Parathyroid adenoma (tissue), 2 donors: ENCODE measurements around the gene SELENON.

Experiments
- H2AFZ ChIP-seq: fragments of 300-600 bp; sonication (generic); one replicate; pipeline ENCODE4 v1.7.0; 2017; ENCODE audit warnings: antibody characterized with exemption, mild to moderate bottlenecking
- H3K27ac ChIP-seq: fragments of 300-600 bp; sonication (generic); one replicate; pipeline ENCODE4 v1.7.0; 2017
- H3K27me3 ChIP-seq: fragments of 300-600 bp; sonication (generic); one replicate; pipeline ENCODE4 v1.7.0; 2017; ENCODE audit warnings: low read length; ENCODE audit not compliant: control insufficient read depth, insufficient read depth
- H3K36me3 ChIP-seq: fragments of 300-600 bp; sonication (generic); one replicate; pipeline ENCODE4 v1.7.0; 2017; ENCODE audit warnings: low read length; ENCODE audit not compliant: control insufficient read depth, insufficient read depth
- H3K4me1 ChIP-seq: fragments of 300-600 bp; sonication (generic); one replicate; pipeline ENCODE4 v1.7.0; 2017; ENCODE audit warnings: control low read depth
- H3K4me2 ChIP-seq: fragments of 300-600 bp; sonication (generic); one replicate; pipeline ENCODE4 v1.7.0; 2017; ENCODE audit warnings: low read length
- H3K4me3 ChIP-seq: fragments of 300-600 bp; sonication (generic); one replicate; pipeline ENCODE4 v1.7.0; 2017; ENCODE audit warnings: low read depth, low read length
- H3K79me2 ChIP-seq: fragments of 300-600 bp; sonication (generic); one replicate; pipeline ENCODE4 v1.7.0; 2017; ENCODE audit warnings: control low read depth
- H3K9ac ChIP-seq: fragments of 300-600 bp; sonication (generic); one replicate; pipeline ENCODE4 v1.7.0; 2017; ENCODE audit warnings: mild to moderate bottlenecking
- H3K9me3 ChIP-seq: fragments of 300-600 bp; sonication (generic); one replicate; pipeline ENCODE4 v1.7.0; 2017; ENCODE audit warnings: low read length; ENCODE audit not compliant: control insufficient read depth
- CTCF ChIP-seq: fragments of 300-600 bp; sonication (generic); IDR thresholded peaks from one replicate; pipeline ENCODE4 v1.7.0; 2017; ENCODE audit warnings: antibody characterized with exemption, mild to moderate bottlenecking
- donor health status: primary hyperparathyroidism.

The SELENON gene

GRCh38 chr1:25790472-25790871 lies 9.5 kb upstream of the SELENON start:
- Histone ChIP-seq H2AFZ (no peak overlapping the region), H3K79me2 (no peaks in the 10 kb centered on the region), H3K9ac (no peak overlapping the region), H3K4me3 (no peak overlapping the region), H3K4me1 (no peaks in the 10 kb centered on the region), H3K9me3 (no peaks in the 10 kb centered on the region), H3K36me3 (no peaks in the 10 kb centered on the region), H3K4me2 (no peak overlapping the region), H3K27ac (no peak overlapping the region), H3K27me3 (no peaks in the 10 kb centered on the region)
- no peak for TF ChIP-seq CTCF

DNA sequence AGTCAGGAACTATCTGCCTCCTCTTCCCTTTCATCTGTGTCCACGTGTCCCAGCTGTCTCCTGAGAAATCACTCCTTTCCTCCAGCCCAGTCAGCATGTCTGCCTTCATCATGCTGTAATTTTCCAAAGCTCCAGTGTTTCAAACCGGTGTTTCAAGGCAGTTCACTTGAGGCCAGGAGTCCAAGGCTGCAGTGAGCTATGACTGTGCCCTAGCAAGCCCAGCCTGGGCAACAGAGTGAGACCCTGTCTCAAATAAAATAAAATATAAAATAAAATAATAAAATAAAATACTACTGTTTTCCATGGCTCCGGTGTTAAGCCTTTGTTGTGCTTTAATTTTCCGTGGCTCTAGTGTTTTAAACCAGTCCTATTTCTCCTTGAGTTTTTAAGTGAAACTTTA lies 7.9 kb upstream of the SELENON start:
- Histone ChIP-seq H3K79me2 (no peaks in the 10 kb centered on the region), H3K27ac (no peak overlapping the region), H3K9ac (no peak overlapping the region), H3K4me3 (no peak overlapping the region), H3K27me3 (no peaks in the 10 kb centered on the region), H2AFZ (no peak overlapping the region), H3K36me3 (no peaks in the 10 kb centered on the region), H3K4me2 (no peak overlapping the region), H3K9me3 (no peaks in the 10 kb centered on the region), H3K4me1 (no peaks in the 10 kb centered on the region)
- no peak for TF ChIP-seq CTCF

DNA sequence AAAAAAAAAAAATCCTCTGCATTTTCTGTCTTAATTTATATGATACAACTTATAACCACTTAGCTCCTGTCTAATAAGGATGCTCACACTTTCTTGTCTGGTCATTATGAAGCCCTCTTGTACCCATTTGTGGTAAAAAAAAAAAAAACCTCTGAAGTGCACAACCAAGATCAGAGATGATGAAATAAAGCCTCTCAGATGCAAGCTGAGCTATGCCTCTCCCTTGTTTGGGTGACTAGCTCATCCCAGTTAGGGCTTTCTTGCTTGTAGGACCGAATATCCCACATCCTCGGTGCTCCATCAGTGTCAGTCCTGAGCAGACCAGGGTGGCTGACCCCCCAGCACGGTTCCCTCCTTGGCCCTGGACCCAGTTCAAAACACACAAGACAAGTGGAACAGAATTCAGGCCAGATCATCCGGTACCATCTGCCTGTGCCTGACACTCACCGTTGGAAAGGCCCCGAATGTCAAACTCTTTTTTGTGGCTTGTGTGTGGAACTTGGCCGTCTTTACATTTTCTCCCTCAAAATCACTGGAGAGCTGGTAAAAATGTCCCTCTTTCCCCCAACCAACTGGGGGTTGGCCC lies 6.3 kb upstream of the SELENON start:
- Histone ChIP-seq H3K4me2 (no peak overlapping the region), H3K27me3 (no peaks in the 10 kb centered on the region), H3K36me3 (no peaks in the 10 kb centered on the region), H3K4me1 (no peaks in the 10 kb centered on the region), H3K9ac (no peak overlapping the region), H3K27ac (no peak overlapping the region), H2AFZ (no peak overlapping the region), H3K9me3 (no peaks in the 10 kb centered on the region), H3K79me2 (no peaks in the 10 kb centered on the region), H3K4me3 (no peak overlapping the region)
- no peak for TF ChIP-seq CTCF

DNA sequence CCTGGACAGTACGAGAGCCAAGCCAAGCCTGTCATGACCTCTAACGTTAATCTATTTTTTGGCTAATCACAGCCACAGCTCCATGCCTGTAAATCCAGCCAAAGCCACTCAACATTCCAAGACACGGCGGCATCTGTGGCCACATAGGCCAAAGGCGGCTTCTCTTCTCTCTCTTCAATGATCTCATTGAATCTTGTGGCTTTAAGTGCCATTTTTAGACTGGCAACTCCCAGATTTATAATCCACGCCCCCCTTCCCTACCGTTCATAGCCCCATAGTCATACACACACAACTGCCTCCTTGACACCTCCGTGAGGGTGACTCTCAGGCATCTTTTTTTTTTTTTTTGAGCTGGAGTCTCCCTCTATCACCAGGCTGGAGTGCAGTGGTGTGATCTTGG lies 5.7 kb upstream of the SELENON start:
- TF ChIP-seq CTCF: no peak
- H3K36me3 ChIP-seq: no peaks in the 10 kb centered on the region
- H3K4me2 ChIP-seq: no peak overlapping the region
- H3K27me3 ChIP-seq: no peaks in the 10 kb centered on the region
- H3K9ac ChIP-seq: no peak overlapping the region
- no peaks in the 10 kb centered on the region for H3K79me2 ChIP-seq
- no peaks in the 10 kb centered on the region for H3K4me1 ChIP-seq
- no peak overlapping the region for H3K27ac ChIP-seq
- H3K9me3 ChIP-seq: no peaks in the 10 kb centered on the region
- no peak overlapping the region for H2AFZ ChIP-seq
- H3K4me3 ChIP-seq: no peak overlapping the region

- Histone ChIP-seq H3K9me3 (no peaks in the 10 kb centered on the region), H3K4me3 (no peak overlapping the region), H3K27ac (no peak overlapping the region), H3K9ac (no peak overlapping the region), H3K27me3 (no peaks in the 10 kb centered on the region), H3K4me2 (no peak overlapping the region), H2AFZ (no peak overlapping the region), H3K4me1 (no peaks in the 10 kb centered on the region), H3K79me2 (no peaks in the 10 kb centered on the region), H3K36me3 (no peaks in the 10 kb centered on the region)
- TF ChIP-seq CTCF: no peak
Observed at GRCh38 chr1:25795211-25795610, 4.8 kb upstream of the SELENON start.
